ENCODE data around the gene GNAO1. TPM values are rescaled to one million over a fixed set of nuclear protein-coding genes. Genes with fewer than 3 reads are reported as not detected.

GNAO1 gene
- total and polyA plus RNA-seq, 9 of the 15 experiments (the other 6 are each of a cell fraction or from before 2014, with no cell fraction given) = 0.07 to 0.42 (median 0.08) TPM; not detected in 5

GRCh38 chr16:56303880-56304279 is 112.6 kb downstream of the GNAO1 start:
- peaks cover 0 to 7% of the 10 kb centered on the region in 2 experiments; a peak in 2 of 5 replicates for H3K4me1 ChIP-seq (replicated peaks in 1 of 2; ENCODE audit: control insufficient read depth in 2 of 2, insufficient read depth in 2 of 2, low read length in 2 of 2)
- no peaks in the 10 kb centered on the region for H3K79me2 ChIP-seq (ENCODE audit: control insufficient read depth, insufficient read depth, low read length)
- H2AFZ ChIP-seq (ENCODE audit: low read depth, low read length) = no peak overlapping the region
- H3K4me2 ChIP-seq (ENCODE audit: insufficient read depth, low read length) = no peak overlapping the region
- TF ChIP-seq TRIM24 (IDR thresholded peaks at IDR 0.05) (no peak), PRMT5 (CRISPR knock-in tag; IDR thresholded peaks at IDR 0.05) (no peak), STAT5A (IDR thresholded peaks at IDR 0.05; ENCODE audit: borderline replicate concordance, low read length) (no peak)
- ATAC-seq (no peak), FAIRE-seq (no peak), DNase-seq (ENCODE audit: extremely low read depth in 1 of 4, low spot score in 3 of 4) (no peak)
- no peaks in the 10 kb centered on the region for H3K9me1 ChIP-seq (ENCODE audit: control insufficient read depth, insufficient read depth, low read length)
- peaks cover 7% of the 10 kb centered on the region for H4K20me1 ChIP-seq (replicated peaks; ENCODE audit: control insufficient read depth, insufficient read depth, low read length)
- H3K27ac ChIP-seq (ENCODE audit: extremely low read depth, low read depth, low read length) = no peak overlapping the region
- H3K27me3 ChIP-seq (ENCODE audit: control insufficient read depth in 2 of 2, insufficient read depth in 2 of 2, low read length in 2 of 2) = peaks cover 24 to 76% of the 10 kb centered on the region in 2 experiments; a peak in 4 of 5 replicates
- ChIA-PET CTCF (ENCODE audit: low intra/inter-chr PET ratio) (no interaction called here), POLR2A (interaction anchor here (1.2 to 1.5 kb wide), 2 partner anchors 10 kb away, joined by 5 to 6 read pairs; no protein-coding TSS in a partner anchor)
- no peaks in the 10 kb centered on the region for H3K9me3 ChIP-seq (replicated peaks; ENCODE audit: control insufficient read depth, insufficient read depth, low read depth, low read length)
- H3K36me3 ChIP-seq (ENCODE audit: control insufficient read depth, insufficient read depth, low read length) = no peaks in the 10 kb centered on the region
- no peak overlapping the region for H3K4me3 ChIP-seq
- intact Hi-C loops (cut with micrococcal nuclease) (no loop called here), in situ Hi-C loops (cut with MboI) (no loop called here)
- BruUV-seq (replicated peaks) = no TSS peak
- H3K9ac ChIP-seq (ENCODE audit: insufficient read depth in 1 of 2, low read depth in 2 of 2, low read length in 2 of 2) = no peak overlapping the region
- 7% methylated on average over 6 of the region's 6 CpGs for WGBS (ENCODE audit: insufficient coverage, low coverage, missing lambda C conversion rate)

- no peaks in the 10 kb centered on the region for H3K9me3 ChIP-seq (replicated peaks; ENCODE audit: control insufficient read depth, insufficient read depth, low read depth, low read length)
- H3K4me2 ChIP-seq (ENCODE audit: insufficient read depth, low read length) = no peak overlapping the region
- BruUV-seq (replicated peaks) = no TSS peak
- in situ Hi-C loops (cut with MboI) (no loop called here), intact Hi-C loops (cut with micrococcal nuclease) (no loop called here)
- FAIRE-seq (no peak), ATAC-seq (no peak), DNase-seq (ENCODE audit: extremely low read depth in 1 of 4, low spot score in 3 of 4) (no peak)
- H3K9ac ChIP-seq (ENCODE audit: insufficient read depth in 1 of 2, low read depth in 2 of 2, low read length in 2 of 2) = peak overlapping the region in 1 of 2 experiments; percentile 28; a peak in 1 of 4 replicates
- H3K4me1 ChIP-seq (replicated peaks in 1 of 2; ENCODE audit: control insufficient read depth in 2 of 2, insufficient read depth in 2 of 2, low read length in 2 of 2) = peaks cover 0 to 7% of the 10 kb centered on the region in 2 experiments; a peak in 2 of 5 replicates
- no peak overlapping the region for H3K4me3 ChIP-seq
- peaks cover 7% of the 10 kb centered on the region for H4K20me1 ChIP-seq (replicated peaks; ENCODE audit: control insufficient read depth, insufficient read depth, low read length)
- H3K9me1 ChIP-seq (ENCODE audit: control insufficient read depth, insufficient read depth, low read length) = no peaks in the 10 kb centered on the region
- H3K79me2 ChIP-seq (ENCODE audit: control insufficient read depth, insufficient read depth, low read length) = no peaks in the 10 kb centered on the region
- H3K27me3 ChIP-seq (ENCODE audit: control insufficient read depth in 2 of 2, insufficient read depth in 2 of 2, low read length in 2 of 2) = peaks cover 20 to 71% of the 10 kb centered on the region in 2 experiments; a peak in 4 of 5 replicates
- CTCF ChIA-PET (ENCODE audit: low intra/inter-chr PET ratio) = interaction anchor here (0.7 kb wide), 1 partner anchor 1009 kb away, joined by 3 read pairs; no protein-coding TSS in a partner anchor
- TF ChIP-seq MEIS2 (IDR thresholded peaks at IDR 0.05; ENCODE audit: partially characterized antibody) = peak; percentile 36
- no peak for TF ChIP-seq RAD51 (IDR thresholded peaks at IDR 0.05; ENCODE audit: borderline replicate concordance, low read depth)
- no peak overlapping the region for H3K27ac ChIP-seq (ENCODE audit: extremely low read depth, low read depth, low read length)
- WGBS (ENCODE audit: insufficient coverage, low coverage, missing lambda C conversion rate) = 6% methylated on average over 8 of the region's 9 CpGs
- no peaks in the 10 kb centered on the region for H3K36me3 ChIP-seq (ENCODE audit: control insufficient read depth, insufficient read depth, low read length)
- H2AFZ ChIP-seq (ENCODE audit: low read depth, low read length) = no peak overlapping the region
- POLR2A ChIA-PET = no interaction called here
These were observed 114.8 kb downstream of the GNAO1 start for GRCh38 chr16:56305956-56306565.
